GM12878 (cell line): ENCODE measurements around the gene CLCNKA. TPM values are rescaled to one million over a fixed set of nuclear protein-coding genes. Genes with fewer than 3 reads are reported as not detected.

Source experiments
- ATAC-seq: fragments of 200-7000 bp; cut with Tn5 transposase; 3 replicates; pipeline ENCODE4 v1.9.1; 2020; ENCODE audit warnings: mild to moderate bottlenecking, moderate library complexity
- BruUV-seq: library from RNA; stranded (reverse); fragments of 400-500 nt; replicated peaks from 2 replicates; lab custom pipeline; 2021; lab: Mats Ljungman, UMichigan
- CTCF ChIA-PET: fragments of 300-600 bp; sonication (Branson Sonifier 250); formaldehyde crosslinking; extraction: SDS; loops from one replicate; lab custom pipeline; 2021; ENCODE audit warnings: inconsistent platforms; lab: Yijun Ruan, JAX
- POLR2A ChIA-PET: fragments of 350-600 bp; formaldehyde crosslinking; extraction: SDS; loops from one replicate; lab custom pipeline; 2021; ENCODE audit warnings: inconsistent platforms; lab: Charles Lee
- RAD21 ChIA-PET: fragments of 300-600 bp; sonication (Branson Sonifier 250); formaldehyde crosslinking; loops from one replicate; lab custom pipeline; 2023; ENCODE audit warnings: antibody characterized with exemption; ENCODE audit not compliant: unreplicated experiment; lab: Charles Lee
- SMC1A ChIA-PET: fragments of 300-600 bp; sonication (Branson Sonifier 250); formaldehyde crosslinking; loops from one replicate; lab custom pipeline; 2023; ENCODE audit not compliant: unreplicated experiment, uncharacterized antibody; lab: Charles Lee
- DNase-seq: peaks from one replicate; pipeline ENCODE4 v3.0.0-alpha.2; 2011; ENCODE audit warnings: low read depth, low spot score
- FAIRE-seq: peaks from 3 replicates; lab custom pipeline; 2011; peaks lifted over from hg19 to GRCh38; lab: Jason Lieb, UNC
- H2AFZ ChIP-seq: 2 replicates; pipeline ENCODE4 v1.6.0; 2011; ENCODE audit warnings: low read depth, low read length, control low read depth; ENCODE audit not compliant: control insufficient read depth
- H3K27ac ChIP-seq: 2 replicates; pipeline ENCODE4 v1.5.1; 2011; ENCODE audit warnings: control low read depth; ENCODE audit not compliant: control insufficient read depth, insufficient read depth
- H3K27me3 ChIP-seq, 2 experiments: replicated peaks in 1 of 2; 2 replicates each; pipeline versions ENCODE4 v1.6.0 to v1.6.1; 2011; ENCODE audit warnings: low read length in 1 of 2; ENCODE audit not compliant: control insufficient read depth in 2 of 2, insufficient read depth in 2 of 2
- H3K36me3 ChIP-seq, 2 experiments: 2 replicates each; pipeline ENCODE4 v1.5.1; 2011; ENCODE audit warnings: low read length in 1 of 2; ENCODE audit not compliant: control insufficient read depth in 2 of 2, insufficient read depth in 2 of 2
- H3K4me1 ChIP-seq: 2 replicates; pipeline ENCODE4 v1.6.1; 2011; ENCODE audit warnings: mild to moderate bottlenecking, low read length, moderate library complexity, mixed read lengths; ENCODE audit not compliant: control insufficient read depth, insufficient read depth
- H3K4me2 ChIP-seq: 2 replicates; pipeline ENCODE4 v1.6.0; 2011; ENCODE audit warnings: control low read depth; ENCODE audit not compliant: control insufficient read depth, insufficient read depth
- H3K4me3 ChIP-seq: fragments of 200-600 bp; sonication (generic); 2 replicates; pipeline ENCODE4 v1.5.1; 2016
- H3K79me2 ChIP-seq: 2 replicates; pipeline ENCODE4 v1.6.0; 2011; ENCODE audit warnings: low read length; ENCODE audit not compliant: control insufficient read depth, insufficient read depth
- H3K9ac ChIP-seq: 2 replicates; pipeline ENCODE4 v1.8.0; 2011; ENCODE audit warnings: low read length, control low read depth, mixed read lengths; ENCODE audit not compliant: control insufficient read depth, insufficient read depth
- H3K9me3 ChIP-seq: replicated peaks from 3 replicates; pipeline ENCODE4 v1.5.1; 2011; ENCODE audit warnings: mild to moderate bottlenecking, low read length; ENCODE audit not compliant: control insufficient read depth, insufficient read depth
- H4K20me1 ChIP-seq: 2 replicates; pipeline ENCODE4 v1.6.0; 2011; ENCODE audit not compliant: control insufficient read depth, insufficient read depth
- CBFB ChIP-seq: IDR thresholded peaks from 2 replicates; pipeline ENCODE4 v1.6.1; 2016; ENCODE audit warnings: antibody characterized with exemption, low read depth
- MEF2A ChIP-seq: IDR thresholded peaks from 2 replicates; pipeline ENCODE4 v1.6.1; 2011; ENCODE audit warnings: low read depth, mild to moderate bottlenecking, low read length, moderate library complexity; ENCODE audit not compliant: insufficient read depth
- POLR2AphosphoS2 ChIP-seq: IDR thresholded peaks from 2 replicates; pipeline ENCODE4 v1.6.1; 2011; ENCODE audit warnings: low read depth, mild to moderate bottlenecking, low read length, improper control_type of control experiment, moderate library complexity
- TBL1XR1 ChIP-seq: IDR thresholded peaks from 2 replicates; pipeline ENCODE4 v1.6.1; 2012; ENCODE audit warnings: low read depth, low read length, improper control_type of control experiment
- ZNF207 ChIP-seq: fragments of 450-650 bp; IDR thresholded peaks from 2 replicates; pipeline ENCODE4 v1.6.1; 2014; ENCODE audit warnings: antibody characterized with exemption, mild to moderate bottlenecking, borderline replicate concordance
- WGBS: methylation state at CpG from one replicate; pipeline ENCODE4 v1.1.6; 2016; ENCODE audit warnings: low lambda C conversion rate; ENCODE audit not compliant: insufficient replicate concordance, insufficient coverage; ENCODE audit errors: missing lambda C conversion rate; 5-methylcytosine and 5-hydroxymethylcytosine counted together
- in situ Hi-C: fragments of 300-500 bp; cut with MboI; formaldehyde crosslinking; loops from 9 replicates; pipeline ENCODE4 v1.14.3; 2018; ENCODE audit warnings: mixed read lengths
- intact Hi-C: fragments of 100-400 bp; cut with micrococcal nuclease; formaldehyde crosslinking; loops from one replicate; pipeline ENCODE4 v1.14.2; 2022; ENCODE audit not compliant: unreplicated experiment
- polyA plus RNA-seq, 11 experiments: library from polyadenylated mRNA; depleted of rRNA in 4 of 11; unstranded in 6 of 11; stranded (reverse) in 5 of 11; fragments of >200 nt; fragmentation: Nextera tagmentation in 4 of 11; fragmentation: Illumina TruSeq in 1 of 11; extraction: Ambion mirVana in 4 of 11; extraction: Trizol in 1 of 11; gene quantifications; 1 replicate in 1 of 11; 2 replicates in 10 of 11; pipeline versions ENCODE4 v1.2.1 to v1.2.3, GENCODE V29; 2011 to 2016; ENCODE audit warnings: inconsistent platforms in 2 of 11, missing spikeins in 2 of 11, low read depth in 1 of 11
- total RNA-seq, 4 experiments: library from RNA; depleted of rRNA in 3 of 4; stranded (reverse); fragments of >200 nt in 3 of 4; fragmentation: Illumina TruSeq in 1 of 4; extraction: Trizol in 1 of 4; gene quantifications; 2 replicates each; pipeline versions ENCODE4 v1.2.1 to v1.2.3, GENCODE V29; 2013 to 2021
- TF ChIP-seq, protein P1 (sequence below): IDR thresholded peaks from 2 replicates; pipeline ENCODE4 v1.6.1; 2012; ENCODE audit warnings: low read depth, low read length, improper control_type of control experiment
- TF ChIP-seq, protein P2 (sequence below): fragments of 150-350 bp; IDR thresholded peaks from 2 replicates; pipeline ENCODE4 v1.6.1; 2014; ENCODE audit warnings: mild to moderate bottlenecking, low read depth, low read length
- TF ChIP-seq, protein P3 (sequence below): fragments of 450-650 bp; IDR thresholded peaks from 2 replicates; pipeline ENCODE4 v1.6.1; 2014; ENCODE audit warnings: mild to moderate bottlenecking
- TF ChIP-seq, protein P4 (sequence below): fragments of 450-650 bp; IDR thresholded peaks from 2 replicates; pipeline ENCODE4 v1.6.1; 2017; ENCODE audit warnings: antibody characterized with exemption, mild to moderate bottlenecking, moderate library complexity
- TF ChIP-seq, protein P5 (sequence below): fragments of 450-650 bp; IDR thresholded peaks from 2 replicates; pipeline ENCODE4 v1.6.1; 2017; ENCODE audit warnings: mild to moderate bottlenecking, low read depth, inconsistent platforms; ENCODE audit not compliant: poor library complexity, severe bottlenecking

Gene CLCNKA
- total and polyA plus RNA-seq, 10 of the 15 experiments (the other 5 are each of a cell fraction or from before 2014, with no cell fraction given), result 0.02 to 0.15 (median 0.08) TPM; not detected in 6

DNA sequence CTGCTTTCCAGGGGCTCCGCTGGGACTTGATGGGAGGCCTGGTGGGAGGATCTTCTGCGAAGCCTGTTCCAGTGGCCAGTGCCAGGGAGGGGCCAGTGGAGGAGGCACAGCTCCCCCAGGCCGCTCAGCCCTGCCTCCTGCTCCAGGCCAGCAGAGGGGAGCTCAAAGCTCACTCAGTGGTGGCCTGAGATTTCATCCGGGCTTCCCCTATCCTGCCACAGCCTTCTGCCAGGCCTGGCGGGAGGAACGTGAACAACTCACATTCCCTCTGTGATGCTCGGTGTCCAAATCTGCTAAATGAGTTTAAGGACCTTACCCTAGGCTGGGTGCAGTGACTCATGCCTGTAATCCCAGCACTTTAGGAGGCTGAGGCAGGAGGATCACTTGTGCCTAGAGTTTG is 25.0 kb downstream of the CLCNKA start (continued):
- TF ChIP-seq, protein P1, sequence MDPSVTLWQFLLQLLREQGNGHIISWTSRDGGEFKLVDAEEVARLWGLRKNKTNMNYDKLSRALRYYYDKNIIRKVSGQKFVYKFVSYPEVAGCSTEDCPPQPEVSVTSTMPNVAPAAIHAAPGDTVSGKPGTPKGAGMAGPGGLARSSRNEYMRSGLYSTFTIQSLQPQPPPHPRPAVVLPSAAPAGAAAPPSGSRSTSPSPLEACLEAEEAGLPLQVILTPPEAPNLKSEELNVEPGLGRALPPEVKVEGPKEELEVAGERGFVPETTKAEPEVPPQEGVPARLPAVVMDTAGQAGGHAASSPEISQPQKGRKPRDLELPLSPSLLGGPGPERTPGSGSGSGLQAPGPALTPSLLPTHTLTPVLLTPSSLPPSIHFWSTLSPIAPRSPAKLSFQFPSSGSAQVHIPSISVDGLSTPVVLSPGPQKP, result no peak
- no peak for TF ChIP-seq TBL1XR1

GRCh38 chr1:16047791-16048475 is 26.1 kb downstream of the CLCNKA start:
- Histone ChIP-seq H3K27me3 (no peaks in the 10 kb centered on the region; a peak in 3 of 4 replicates), H3K9me3 (no peaks in the 10 kb centered on the region), H3K9ac (no peak overlapping the region), H4K20me1 (no peaks in the 10 kb centered on the region), H3K4me3 (no peak overlapping the region), H3K4me2 (no peak overlapping the region), H3K27ac (no peak overlapping the region), H3K79me2 (no peaks in the 10 kb centered on the region), H3K4me1 (no peaks in the 10 kb centered on the region), H3K36me3 (no peaks in the 10 kb centered on the region), H2AFZ (no peak overlapping the region)
- ATAC-seq, result no peak
- ChIA-PET CTCF (no interaction called here), RAD21 (no interaction called here), SMC1A (interaction anchor here (1.2 kb wide), 2 partner anchors 35 to 37 kb away, joined by 3 to 4 read pairs; no protein-coding TSS in a partner anchor), POLR2A (no interaction called here)
- FAIRE-seq, result no peak
- WGBS, result 72% methylated on average over 14 of the region's 19 CpGs
- no TSS peak for BruUV-seq
- no peak for DNase-seq
- in situ Hi-C loops, result no loop called here
- intact Hi-C loops, result no loop called here
- TF ChIP-seq, protein P2, sequence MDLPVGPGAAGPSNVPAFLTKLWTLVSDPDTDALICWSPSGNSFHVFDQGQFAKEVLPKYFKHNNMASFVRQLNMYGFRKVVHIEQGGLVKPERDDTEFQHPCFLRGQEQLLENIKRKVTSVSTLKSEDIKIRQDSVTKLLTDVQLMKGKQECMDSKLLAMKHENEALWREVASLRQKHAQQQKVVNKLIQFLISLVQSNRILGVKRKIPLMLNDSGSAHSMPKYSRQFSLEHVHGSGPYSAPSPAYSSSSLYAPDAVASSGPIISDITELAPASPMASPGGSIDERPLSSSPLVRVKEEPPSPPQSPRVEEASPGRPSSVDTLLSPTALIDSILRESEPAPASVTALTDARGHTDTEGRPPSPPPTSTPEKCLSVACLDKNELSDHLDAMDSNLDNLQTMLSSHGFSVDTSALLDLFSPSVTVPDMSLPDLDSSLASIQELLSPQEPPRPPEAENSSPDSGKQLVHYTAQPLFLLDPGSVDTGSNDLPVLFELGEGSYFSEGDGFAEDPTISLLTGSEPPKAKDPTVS, result no peak
- TF ChIP-seq CBFB (no peak), MEF2A (no peak), TBL1XR1 (no peak), ZNF207 (no peak), POLR2AphosphoS2 (no peak)
- TF ChIP-seq, protein P3, sequence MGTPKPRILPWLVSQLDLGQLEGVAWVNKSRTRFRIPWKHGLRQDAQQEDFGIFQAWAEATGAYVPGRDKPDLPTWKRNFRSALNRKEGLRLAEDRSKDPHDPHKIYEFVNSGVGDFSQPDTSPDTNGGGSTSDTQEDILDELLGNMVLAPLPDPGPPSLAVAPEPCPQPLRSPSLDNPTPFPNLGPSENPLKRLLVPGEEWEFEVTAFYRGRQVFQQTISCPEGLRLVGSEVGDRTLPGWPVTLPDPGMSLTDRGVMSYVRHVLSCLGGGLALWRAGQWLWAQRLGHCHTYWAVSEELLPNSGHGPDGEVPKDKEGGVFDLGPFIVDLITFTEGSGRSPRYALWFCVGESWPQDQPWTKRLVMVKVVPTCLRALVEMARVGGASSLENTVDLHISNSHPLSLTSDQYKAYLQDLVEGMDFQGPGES, result no peak
- TF ChIP-seq, protein P1, result no peak
- TF ChIP-seq, protein P4, sequence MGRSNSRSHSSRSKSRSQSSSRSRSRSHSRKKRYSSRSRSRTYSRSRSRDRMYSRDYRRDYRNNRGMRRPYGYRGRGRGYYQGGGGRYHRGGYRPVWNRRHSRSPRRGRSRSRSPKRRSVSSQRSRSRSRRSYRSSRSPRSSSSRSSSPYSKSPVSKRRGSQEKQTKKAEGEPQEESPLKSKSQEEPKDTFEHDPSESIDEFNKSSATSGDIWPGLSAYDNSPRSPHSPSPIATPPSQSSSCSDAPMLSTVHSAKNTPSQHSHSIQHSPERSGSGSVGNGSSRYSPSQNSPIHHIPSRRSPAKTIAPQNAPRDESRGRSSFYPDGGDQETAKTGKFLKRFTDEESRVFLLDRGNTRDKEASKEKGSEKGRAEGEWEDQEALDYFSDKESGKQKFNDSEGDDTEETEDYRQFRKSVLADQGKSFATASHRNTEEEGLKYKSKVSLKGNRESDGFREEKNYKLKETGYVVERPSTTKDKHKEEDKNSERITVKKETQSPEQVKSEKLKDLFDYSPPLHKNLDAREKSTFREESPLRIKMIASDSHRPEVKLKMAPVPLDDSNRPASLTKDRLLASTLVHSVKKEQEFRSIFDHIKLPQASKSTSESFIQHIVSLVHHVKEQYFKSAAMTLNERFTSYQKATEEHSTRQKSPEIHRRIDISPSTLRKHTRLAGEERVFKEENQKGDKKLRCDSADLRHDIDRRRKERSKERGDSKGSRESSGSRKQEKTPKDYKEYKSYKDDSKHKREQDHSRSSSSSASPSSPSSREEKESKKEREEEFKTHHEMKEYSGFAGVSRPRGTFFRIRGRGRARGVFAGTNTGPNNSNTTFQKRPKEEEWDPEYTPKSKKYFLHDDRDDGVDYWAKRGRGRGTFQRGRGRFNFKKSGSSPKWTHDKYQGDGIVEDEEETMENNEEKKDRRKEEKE, result no peak
- TF ChIP-seq, protein P5, sequence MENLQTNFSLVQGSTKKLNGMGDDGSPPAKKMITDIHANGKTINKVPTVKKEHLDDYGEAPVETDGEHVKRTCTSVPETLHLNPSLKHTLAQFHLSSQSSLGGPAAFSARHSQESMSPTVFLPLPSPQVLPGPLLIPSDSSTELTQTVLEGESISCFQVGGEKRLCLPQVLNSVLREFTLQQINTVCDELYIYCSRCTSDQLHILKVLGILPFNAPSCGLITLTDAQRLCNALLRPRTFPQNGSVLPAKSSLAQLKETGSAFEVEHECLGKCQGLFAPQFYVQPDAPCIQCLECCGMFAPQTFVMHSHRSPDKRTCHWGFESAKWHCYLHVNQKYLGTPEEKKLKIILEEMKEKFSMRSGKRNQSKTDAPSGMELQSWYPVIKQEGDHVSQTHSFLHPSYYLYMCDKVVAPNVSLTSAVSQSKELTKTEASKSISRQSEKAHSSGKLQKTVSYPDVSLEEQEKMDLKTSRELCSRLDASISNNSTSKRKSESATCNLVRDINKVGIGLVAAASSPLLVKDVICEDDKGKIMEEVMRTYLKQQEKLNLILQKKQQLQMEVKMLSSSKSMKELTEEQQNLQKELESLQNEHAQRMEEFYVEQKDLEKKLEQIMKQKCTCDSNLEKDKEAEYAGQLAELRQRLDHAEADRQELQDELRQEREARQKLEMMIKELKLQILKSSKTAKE, result no peak
